IMR-90 (cell line): ENCODE results near the gene PLCB4. TPM values are rescaled to one million over a fixed set of nuclear protein-coding genes. Genes with fewer than 3 reads are reported as not detected.

Experiments
- ATAC-seq: fragments of 200-7000 bp; cut with Tn5 transposase; 2 replicates; pipeline ENCODE4 v1.9.1; 2020; ENCODE audit warnings: low read depth, mild to moderate bottlenecking, moderate library complexity
- BruUV-seq: library from RNA; stranded (reverse); fragments of 400-500 nt; replicated peaks from 2 replicates; lab custom pipeline; 2021; lab: Mats Ljungman, UMichigan
- CTCF ChIA-PET: fragments of 300-600 bp; formaldehyde crosslinking; extraction: SDS; loops from one replicate; lab custom pipeline; 2021; ENCODE audit warnings: antibody characterized with exemption; lab: Yijun Ruan, JAX
- POLR2A ChIA-PET: fragments of 300-600 bp; sonication (Branson Sonifier 250); formaldehyde crosslinking; loops from one replicate; lab custom pipeline; 2022; ENCODE audit warnings: antibody characterized with exemption; ENCODE audit not compliant: unreplicated experiment; lab: Charles Lee
- DNase-seq: peaks from one replicate; pipeline ENCODE4 v3.0.0; 2013
- H2AFZ ChIP-seq: replicated peaks from 2 replicates; pipeline ENCODE3; 2013; ENCODE audit warnings: low read length, mild to moderate bottlenecking; ENCODE audit not compliant: poor library complexity
- H2AK5ac ChIP-seq: 2 replicates; pipeline ENCODE4 v1.6.1; 2013; ENCODE audit warnings: low read depth, low read length, inconsistent platforms
- H2AK9ac ChIP-seq: replicated peaks from 2 replicates; pipeline ENCODE3; 2013; ENCODE audit warnings: mild to moderate bottlenecking, low read depth, low read length, moderate library complexity; ENCODE audit not compliant: poor library complexity
- H2BK120ac ChIP-seq: 2 replicates; pipeline ENCODE4 v1.6.1; 2013; ENCODE audit warnings: low read depth, low read length, inconsistent platforms
- H2BK15ac ChIP-seq: 3 replicates; pipeline ENCODE4 v1.6.1; 2013; ENCODE audit warnings: low read depth, low read length, inconsistent platforms
- H2BK20ac ChIP-seq: 2 replicates; pipeline ENCODE4 v1.6.1; 2013; ENCODE audit warnings: low read depth, mild to moderate bottlenecking, inconsistent platforms, low read length, moderate library complexity
- H2BK5ac ChIP-seq: 2 replicates; pipeline ENCODE4 v1.6.1; 2013; ENCODE audit warnings: mild to moderate bottlenecking, low read depth, low read length, inconsistent platforms; ENCODE audit not compliant: poor library complexity, severe bottlenecking
- H3K14ac ChIP-seq: replicated peaks from 2 replicates; pipeline ENCODE4 v1.6.1; 2013; ENCODE audit warnings: low read depth, low read length, inconsistent platforms
- H3K18ac ChIP-seq: 2 replicates; pipeline ENCODE4 v1.6.1; 2013; ENCODE audit warnings: low read depth, low read length, control low read depth
- H3K23ac ChIP-seq: 2 replicates; pipeline ENCODE4 v1.6.1; 2013; ENCODE audit warnings: low read depth, low read length, inconsistent platforms
- H3K27ac ChIP-seq: 2 replicates; pipeline ENCODE4 v1.5.1; 2013; ENCODE audit warnings: mild to moderate bottlenecking, control low read depth, low read length; ENCODE audit not compliant: insufficient read depth
- H3K27me3 ChIP-seq: 2 replicates; pipeline ENCODE4 v1.6.1; 2013; ENCODE audit warnings: low read length; ENCODE audit not compliant: control insufficient read depth, insufficient read depth
- H3K36me3 ChIP-seq: 2 replicates; pipeline ENCODE4 v1.6.1; 2013; ENCODE audit warnings: low read length, mixed read lengths; ENCODE audit not compliant: control insufficient read depth, insufficient read depth
- H3K4ac ChIP-seq: 2 replicates; pipeline ENCODE4 v1.6.1; 2013; ENCODE audit warnings: low read depth, low read length, inconsistent platforms
- H3K4me1 ChIP-seq: 2 replicates; pipeline ENCODE4 v1.6.1; 2013; ENCODE audit warnings: low read length, mixed read lengths; ENCODE audit not compliant: control insufficient read depth, insufficient read depth
- H3K4me2 ChIP-seq: 2 replicates; pipeline ENCODE4 v1.6.1; 2013; ENCODE audit warnings: low read depth, mild to moderate bottlenecking, control low read depth, low read length, moderate library complexity
- H3K4me3 ChIP-seq: 2 replicates; pipeline ENCODE4 v1.5.1; 2013; ENCODE audit warnings: low read depth, mild to moderate bottlenecking, control low read depth, low read length, moderate library complexity; ENCODE audit not compliant: insufficient read depth
- H3K56ac ChIP-seq: 2 replicates; pipeline ENCODE4 v1.6.1; 2013; ENCODE audit warnings: low read length, inconsistent platforms; ENCODE audit not compliant: insufficient read depth; ENCODE audit errors: extremely low read depth
- H3K79me1 ChIP-seq, 2 experiments: 2 replicates each; pipeline ENCODE4 v1.6.1; 2013; ENCODE audit warnings: low read length in 2 of 2, inconsistent platforms in 1 of 2, low read depth in 1 of 2
- H3K9ac ChIP-seq: 2 replicates; pipeline ENCODE4 v1.6.1; 2013; ENCODE audit warnings: low read depth, low read length, control low read depth
- H3K9me1 ChIP-seq: 2 replicates; pipeline ENCODE4 v1.6.1; 2013; ENCODE audit warnings: low read length, inconsistent platforms; ENCODE audit not compliant: insufficient read depth
- H3K9me3 ChIP-seq: 2 replicates; pipeline ENCODE4 v1.6.1; 2013; ENCODE audit warnings: low read length; ENCODE audit not compliant: control insufficient read depth, insufficient read depth
- H4K20me1 ChIP-seq: 2 replicates; pipeline ENCODE4 v1.6.1; 2013; ENCODE audit warnings: low read length, inconsistent platforms; ENCODE audit not compliant: insufficient read depth
- H4K5ac ChIP-seq: 2 replicates; pipeline ENCODE4 v1.6.1; 2013; ENCODE audit warnings: mild to moderate bottlenecking, low read depth, low read length, control low read depth
- H4K8ac ChIP-seq, 2 experiments: 2 replicates each; pipeline ENCODE4 v1.6.1; 2013; ENCODE audit warnings: low read depth in 2 of 2, low read length in 2 of 2, control low read depth in 1 of 2, inconsistent platforms in 1 of 2
- H4K91ac ChIP-seq: 2 replicates; pipeline ENCODE4 v1.6.1; 2013; ENCODE audit warnings: low read depth, low read length, inconsistent platforms; ENCODE audit not compliant: insufficient read depth
- BHLHE40 ChIP-seq: fragments of 150-350 bp; IDR thresholded peaks from 2 replicates; pipeline ENCODE4 v1.6.1; 2016; ENCODE audit warnings: mild to moderate bottlenecking, low read depth, low read length
- CEBPB ChIP-seq: IDR thresholded peaks from 2 replicates; pipeline ENCODE4 v1.6.1; 2012; ENCODE audit warnings: low read depth, low read length, improper control_type of control experiment
- CHD1 ChIP-seq: IDR thresholded peaks from 2 replicates; pipeline ENCODE4 v1.6.1; 2012; ENCODE audit warnings: low read depth, low read length, improper control_type of control experiment
- FOS ChIP-seq: fragments of 150-350 bp; IDR thresholded peaks from 2 replicates; pipeline ENCODE4 v1.6.1; 2016; ENCODE audit warnings: low read depth, low read length
- MAFK ChIP-seq: IDR thresholded peaks from 2 replicates; pipeline ENCODE4 v1.6.1; 2012; ENCODE audit warnings: low read depth, low read length, improper control_type of control experiment
- MXI1 ChIP-seq: IDR thresholded peaks from 2 replicates; pipeline ENCODE4 v1.6.1; 2012; ENCODE audit warnings: low read depth, mild to moderate bottlenecking, low read length, moderate library complexity, borderline replicate concordance
- NFE2L2 ChIP-seq: fragments of 150-350 bp; IDR thresholded peaks from 2 replicates; pipeline ENCODE4 v1.6.1; 2016; ENCODE audit warnings: low read depth, mild to moderate bottlenecking, low read length
- POLR2A ChIP-seq: IDR thresholded peaks from 2 replicates; pipeline ENCODE4 v1.6.1; 2012; ENCODE audit warnings: mild to moderate bottlenecking, low read depth, low read length
- RAD21 ChIP-seq: IDR thresholded peaks from 2 replicates; pipeline ENCODE4 v1.6.1; 2012; ENCODE audit warnings: low read length, improper control_type of control experiment
- RCOR1 ChIP-seq: IDR thresholded peaks from 2 replicates; pipeline ENCODE4 v1.6.1; 2012; ENCODE audit warnings: mild to moderate bottlenecking, low read length, improper control_type of control experiment; ENCODE audit not compliant: insufficient replicate concordance
- RFX5 ChIP-seq: IDR thresholded peaks from 2 replicates; pipeline ENCODE4 v1.8.0; 2012; ENCODE audit warnings: low read depth, mild to moderate bottlenecking, low read length, moderate library complexity
- WGBS, 2 experiments: methylation state at CpG; one replicate each; pipeline versions ENCODE4 v1.1.5 to v1.1.7; 2013; ENCODE audit warnings: missing lambda C conversion rate in 2 of 2; ENCODE audit not compliant: insufficient read length in 1 of 2; ENCODE audit errors: extremely low coverage in 2 of 2; 5-methylcytosine and 5-hydroxymethylcytosine counted together
- dilution Hi-C: fragments of 300-500 bp; cut with HindIII; formaldehyde crosslinking; loops from one replicate; pipeline ENCODE4 v1.14.3; 2018; ENCODE audit warnings: low sequenced_read_pairs; ENCODE audit not compliant: unreplicated experiment
- in situ Hi-C: fragments of 300-500 bp; cut with MboI; formaldehyde crosslinking; loops from 3 replicates; pipeline ENCODE4 v1.14.3; 2019; ENCODE audit warnings: low sequenced_read_pairs, inconsistent platforms, mixed read lengths
- intact Hi-C: fragments of 100-400 bp; cut with micrococcal nuclease; formaldehyde crosslinking; loops from 2 replicates; pipeline ENCODE4 v1.10.0; 2022
- polyA plus RNA-seq, 3 experiments: library from polyadenylated mRNA; depleted of rRNA; stranded (reverse); fragments of >200 nt; gene quantifications; 2 replicates each; pipeline ENCODE4 v1.2.3, GENCODE V29; 2012; ENCODE audit warnings: low replicate concordance in 1 of 3
- total RNA-seq: library from RNA; depleted of rRNA; stranded (reverse); fragments of >200 nt; gene quantifications from 2 replicates; pipeline ENCODE4 v1.2.3, GENCODE V29; 2012
- TF ChIP-seq, protein P1 (sequence below): fragments of 150-350 bp; IDR thresholded peaks from 2 replicates; pipeline ENCODE4 v1.6.1; 2016; ENCODE audit warnings: low read depth, mild to moderate bottlenecking, low read length, moderate library complexity, borderline replicate concordance
- TF ChIP-seq, protein P2 (sequence below): conservative IDR thresholded peaks from 2 replicates; pipeline ENCODE4 v1.5.1; 2012; ENCODE audit warnings: mild to moderate bottlenecking, low read depth, low read length, improper control_type of control experiment
- TF ChIP-seq, protein P3 (sequence below): fragments of 150-350 bp; IDR thresholded peaks from 2 replicates; pipeline ENCODE4 v1.6.1; 2017; ENCODE audit warnings: mild to moderate bottlenecking, antibody characterized with exemption, low read length, low read depth

Gene PLCB4
- total and polyA plus RNA-seq, 2 of the 4 experiments (the other 2 are of a cell fraction): 12.5 to 24.0 TPM

DNA sequence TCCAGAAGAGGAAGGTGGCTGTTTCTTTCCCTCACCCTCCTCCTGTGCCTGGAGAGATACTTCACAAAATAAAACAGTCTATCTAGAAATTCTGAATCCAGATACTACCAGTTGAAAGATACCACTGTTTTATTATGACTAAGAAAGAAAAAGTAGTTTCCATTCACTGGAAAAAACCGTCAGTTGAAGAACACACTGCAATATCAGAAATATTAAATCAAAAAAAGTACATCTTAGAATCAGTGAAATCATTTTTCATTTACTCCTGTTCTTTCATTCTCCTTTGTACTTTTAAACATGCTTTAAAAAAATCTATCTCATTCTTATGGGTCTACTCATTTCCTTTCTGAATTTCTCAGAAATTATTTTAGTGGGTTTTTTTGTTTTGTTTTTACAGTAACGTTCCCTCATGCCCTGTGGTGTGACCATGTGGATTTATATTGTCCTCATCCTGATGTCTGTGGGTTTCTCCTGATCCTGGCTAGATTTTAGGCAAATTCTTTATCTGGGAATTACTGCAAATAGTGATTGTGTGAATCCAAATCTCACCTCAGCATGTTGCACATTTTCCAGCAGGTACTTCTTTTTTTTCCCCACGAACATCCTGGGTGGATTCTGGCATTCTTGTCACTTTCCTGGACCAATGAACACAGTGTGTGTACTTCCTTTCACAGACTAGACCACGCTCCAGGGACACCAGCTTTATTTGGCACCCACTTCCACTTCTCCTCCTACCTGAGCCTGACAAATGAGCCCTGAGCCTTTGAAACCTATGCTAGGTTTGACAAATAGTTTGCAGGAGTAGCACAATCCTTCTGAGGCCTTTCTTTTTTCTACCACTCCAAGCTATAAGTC is 331.5 kb downstream of the PLCB4 start:
- peak overlapping the region; percentile 74; the same call in 1 of the 2 replicates for H2AK5ac ChIP-seq
- H3K56ac ChIP-seq: no peak overlapping the region
- CTCF ChIA-PET: interaction anchor here (0.5 to 1.3 kb wide), 2 partner anchors 8 to 209 kb away, joined by 4 read pairs; no protein-coding TSS in a partner anchor
- H3K4ac ChIP-seq: peak overlapping the region; percentile 63
- 92% methylated on average over 2 of the region's 4 CpGs; no CpG with 5 or more reads in 1 of the 2 experiments for WGBS, 2 experiments
- H4K20me1 ChIP-seq: no peaks in the 10 kb centered on the region
- H3K27ac ChIP-seq: no peak overlapping the region
- peak overlapping the region; percentile 79; the same call in 1 of the 3 replicates for H2BK15ac ChIP-seq
- H3K23ac ChIP-seq: peak overlapping the region; percentile 74; the same call in 1 of the 2 replicates
- ATAC-seq: peak; percentile 77
- POLR2A ChIA-PET: no interaction called here
- H4K8ac ChIP-seq: peak overlapping the region in 1 of 2 experiments; percentile 57; a peak in 3 of 4 replicates
- H3K27me3 ChIP-seq: no peaks in the 10 kb centered on the region
- peak overlapping the region; percentile 84 for H2BK120ac ChIP-seq
- peak overlapping the region; percentile 71 for H2BK5ac ChIP-seq
- H2AFZ ChIP-seq: no peak overlapping the region
- peak overlapping the region; percentile 18 for H3K14ac ChIP-seq
- BruUV-seq: no TSS peak
- H4K91ac ChIP-seq: peak overlapping the region; percentile 38
- H2BK20ac ChIP-seq: peak overlapping the region; percentile 58
- dilution Hi-C loops (no loop called here), in situ Hi-C loops (loop anchor here (25.0 kb wide), 1 partner anchor 512 kb away; no protein-coding TSS in a partner anchor), intact Hi-C loops (no loop called here)
- peaks cover 0 to 10% of the 10 kb centered on the region in 2 experiments; a peak in 1 of 4 replicates for H3K79me1 ChIP-seq
- peak overlapping the region; percentile 78; the same call in 1 of the 2 replicates for H3K18ac ChIP-seq
- H3K9me3 ChIP-seq: no peaks in the 10 kb centered on the region
- no peak overlapping the region for H3K4me3 ChIP-seq
- peak; percentile 20 for DNase-seq
- peak overlapping the region; percentile 8; the same call in 1 of the 2 replicates for H4K5ac ChIP-seq
- no peak overlapping the region for H3K9ac ChIP-seq
- peak overlapping the region; percentile 3 for H2AK9ac ChIP-seq
- peaks cover 9% of the 10 kb centered on the region for H3K9me1 ChIP-seq
- H3K4me2 ChIP-seq: peak overlapping the region; percentile 22; the same call in 1 of the 2 replicates
- peaks cover 6% of the 10 kb centered on the region for H3K4me1 ChIP-seq
- TF ChIP-seq MAFK (no peak), FOS (no peak), CHD1 (no peak), RAD21 (no peak), POLR2A (no peak), MXI1 (no peak), RCOR1 (no peak), CEBPB (no peak), NFE2L2 (no peak), BHLHE40 (no peak), RFX5 (no peak)
- TF ChIP-seq, protein P1, sequence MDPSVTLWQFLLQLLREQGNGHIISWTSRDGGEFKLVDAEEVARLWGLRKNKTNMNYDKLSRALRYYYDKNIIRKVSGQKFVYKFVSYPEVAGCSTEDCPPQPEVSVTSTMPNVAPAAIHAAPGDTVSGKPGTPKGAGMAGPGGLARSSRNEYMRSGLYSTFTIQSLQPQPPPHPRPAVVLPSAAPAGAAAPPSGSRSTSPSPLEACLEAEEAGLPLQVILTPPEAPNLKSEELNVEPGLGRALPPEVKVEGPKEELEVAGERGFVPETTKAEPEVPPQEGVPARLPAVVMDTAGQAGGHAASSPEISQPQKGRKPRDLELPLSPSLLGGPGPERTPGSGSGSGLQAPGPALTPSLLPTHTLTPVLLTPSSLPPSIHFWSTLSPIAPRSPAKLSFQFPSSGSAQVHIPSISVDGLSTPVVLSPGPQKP: no peak
- TF ChIP-seq, protein P2, sequence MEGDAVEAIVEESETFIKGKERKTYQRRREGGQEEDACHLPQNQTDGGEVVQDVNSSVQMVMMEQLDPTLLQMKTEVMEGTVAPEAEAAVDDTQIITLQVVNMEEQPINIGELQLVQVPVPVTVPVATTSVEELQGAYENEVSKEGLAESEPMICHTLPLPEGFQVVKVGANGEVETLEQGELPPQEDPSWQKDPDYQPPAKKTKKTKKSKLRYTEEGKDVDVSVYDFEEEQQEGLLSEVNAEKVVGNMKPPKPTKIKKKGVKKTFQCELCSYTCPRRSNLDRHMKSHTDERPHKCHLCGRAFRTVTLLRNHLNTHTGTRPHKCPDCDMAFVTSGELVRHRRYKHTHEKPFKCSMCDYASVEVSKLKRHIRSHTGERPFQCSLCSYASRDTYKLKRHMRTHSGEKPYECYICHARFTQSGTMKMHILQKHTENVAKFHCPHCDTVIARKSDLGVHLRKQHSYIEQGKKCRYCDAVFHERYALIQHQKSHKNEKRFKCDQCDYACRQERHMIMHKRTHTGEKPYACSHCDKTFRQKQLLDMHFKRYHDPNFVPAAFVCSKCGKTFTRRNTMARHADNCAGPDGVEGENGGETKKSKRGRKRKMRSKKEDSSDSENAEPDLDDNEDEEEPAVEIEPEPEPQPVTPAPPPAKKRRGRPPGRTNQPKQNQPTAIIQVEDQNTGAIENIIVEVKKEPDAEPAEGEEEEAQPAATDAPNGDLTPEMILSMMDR: no peak
- TF ChIP-seq, protein P3, sequence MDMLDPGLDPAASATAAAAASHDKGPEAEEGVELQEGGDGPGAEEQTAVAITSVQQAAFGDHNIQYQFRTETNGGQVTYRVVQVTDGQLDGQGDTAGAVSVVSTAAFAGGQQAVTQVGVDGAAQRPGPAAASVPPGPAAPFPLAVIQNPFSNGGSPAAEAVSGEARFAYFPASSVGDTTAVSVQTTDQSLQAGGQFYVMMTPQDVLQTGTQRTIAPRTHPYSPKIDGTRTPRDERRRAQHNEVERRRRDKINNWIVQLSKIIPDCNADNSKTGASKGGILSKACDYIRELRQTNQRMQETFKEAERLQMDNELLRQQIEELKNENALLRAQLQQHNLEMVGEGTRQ: no peak
- H3K36me3 ChIP-seq: peaks cover 18% of the 10 kb centered on the region
